ENCODE data around the gene LIFR. TPM values are rescaled to one million over a fixed set of nuclear protein-coding genes. Genes with fewer than 3 reads are reported as not detected.

Gene LIFR
- total and polyA plus RNA-seq, 10 donors = 6.8 to 191 (median 93.3) TPM

DNA sequence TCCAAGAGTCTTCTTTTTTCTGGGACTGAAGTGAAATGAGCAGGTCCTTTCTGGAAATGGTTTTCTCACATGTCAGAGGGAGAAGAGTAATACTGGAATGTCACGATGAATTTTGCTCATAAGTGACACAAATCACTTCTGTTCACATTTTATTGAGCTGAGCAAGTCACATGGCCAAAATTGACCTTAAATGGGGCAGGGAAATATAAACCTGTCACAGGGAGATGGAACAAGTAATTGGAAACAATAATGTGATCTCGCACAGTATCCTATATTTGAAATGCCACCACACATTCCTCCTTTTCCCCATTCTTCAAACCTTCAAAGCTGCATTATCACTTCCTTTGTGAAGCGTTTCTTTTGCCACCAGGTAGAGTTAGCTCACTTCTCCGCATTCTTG lies 25.2 kb upstream of the LIFR start:
- Histone ChIP-seq H3K36me3 (no peaks in the 10 kb centered on the region), H3K27ac (no peak overlapping the region), H3K4me3 (no peak overlapping the region), H3K9me3 (no peaks in the 10 kb centered on the region), H3K27me3 (replicated peaks in 1 of 7) (peaks cover 0 to 30% (median 0%) of the 10 kb centered on the region in 7 donors), H3K4me1 (peaks cover 0 to 13% (median 9%) of the 10 kb centered on the region in 6 donors)
- TF ChIP-seq CTCF (IDR thresholded peaks at IDR 0.05 in 8 of 11, conservative IDR thresholded peaks at IDR 0.05 in 3 of 11) (no peak), POLR2AphosphoS5 (IDR thresholded peaks at IDR 0.05) (no peak), POLR2A (IDR thresholded peaks at IDR 0.05) (no peak)
- DNase-seq = no peak
- 84 to 95% (median 87%) methylated on average over 4 of the region's 4 CpGs for WGBS, 5 donors
- intact Hi-C loops (cut with DNase I; ENCODE audit: low total_unique reads) = no loop called here

DNA sequence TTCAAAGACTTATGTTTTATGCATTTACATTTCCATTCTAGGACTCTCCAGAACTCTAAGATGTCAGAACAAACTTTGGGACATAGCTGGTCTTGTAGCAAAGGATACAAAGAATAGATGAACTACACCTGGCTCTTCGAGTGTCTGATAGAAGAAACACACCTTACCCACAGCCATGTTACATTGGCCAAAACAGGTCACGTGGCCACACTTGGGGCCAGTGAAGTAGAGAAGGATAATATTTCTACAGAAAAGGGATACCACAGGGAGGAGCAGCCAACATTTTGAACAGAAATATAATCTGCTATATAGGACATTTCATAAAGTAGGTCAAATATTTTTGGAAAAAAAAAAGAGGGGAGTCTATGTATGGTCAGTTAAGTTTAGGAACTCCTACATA lies 22.7 kb upstream of the LIFR start:
- 83 to 96% (median 89%) methylated on average over 2 of the region's 2 CpGs for WGBS, 5 donors
- peaks cover 0 to 30% (median 0%) of the 10 kb centered on the region in 7 donors for H3K27me3 ChIP-seq (replicated peaks in 1 of 7)
- TF ChIP-seq CTCF (IDR thresholded peaks at IDR 0.05 in 8 of 11, conservative IDR thresholded peaks at IDR 0.05 in 3 of 11) (no peak), POLR2A (IDR thresholded peaks at IDR 0.05) (no peak), POLR2AphosphoS5 (IDR thresholded peaks at IDR 0.05) (no peak)
- peaks cover 0 to 13% (median 9%) of the 10 kb centered on the region in 6 donors for H3K4me1 ChIP-seq
- intact Hi-C loops (cut with DNase I; ENCODE audit: low total_unique reads) = no loop called here
- no peak overlapping the region for H3K4me3 ChIP-seq
- no peak overlapping the region for H3K27ac ChIP-seq
- no peaks in the 10 kb centered on the region for H3K9me3 ChIP-seq
- no peaks in the 10 kb centered on the region for H3K36me3 ChIP-seq
- no peak for DNase-seq

GRCh38 chr5:38576961-38577684 lies 20.7 kb upstream of the LIFR start:
- TF ChIP-seq CTCF (IDR thresholded peaks at IDR 0.05 in 8 of 11, conservative IDR thresholded peaks at IDR 0.05 in 3 of 11) (no peak), POLR2A (IDR thresholded peaks at IDR 0.05) (no peak), POLR2AphosphoS5 (IDR thresholded peaks at IDR 0.05) (no peak)
- Histone ChIP-seq H3K9me3 (no peaks in the 10 kb centered on the region), H3K27me3 (replicated peaks in 1 of 7) (peaks cover 0 to 20% (median 0%) of the 10 kb centered on the region in 7 donors), H3K36me3 (no peaks in the 10 kb centered on the region), H3K4me3 (no peak overlapping the region), H3K27ac (no peak overlapping the region), H3K4me1 (peaks cover 0 to 2% (median under 1%) of the 10 kb centered on the region in 6 donors)
- WGBS, 5 donors = 48 to 73% (median 57%) methylated on average over 5 of the region's 5 CpGs
- intact Hi-C loops (cut with DNase I; ENCODE audit: low total_unique reads) = no loop called here
- no peak for DNase-seq

GRCh38 chr5:38576442-38576841 lies 20.0 kb upstream of the LIFR start:
- no peak for DNase-seq
- TF ChIP-seq POLR2AphosphoS5 (IDR thresholded peaks at IDR 0.05) (no peak), POLR2A (IDR thresholded peaks at IDR 0.05) (no peak), CTCF (IDR thresholded peaks at IDR 0.05 in 8 of 11, conservative IDR thresholded peaks at IDR 0.05 in 3 of 11) (no peak)
- 76 to 91% (median 85%) methylated on average over 7 of the region's 7 CpGs for WGBS, 5 donors
- Histone ChIP-seq H3K27ac (no peak overlapping the region), H3K9me3 (no peaks in the 10 kb centered on the region), H3K27me3 (replicated peaks in 1 of 7) (peaks cover 0 to 14% (median 0%) of the 10 kb centered on the region in 7 donors), H3K4me1 (no peaks in the 10 kb centered on the region), H3K4me3 (no peak overlapping the region), H3K36me3 (no peaks in the 10 kb centered on the region)
- intact Hi-C loops (cut with DNase I; ENCODE audit: low total_unique reads) = no loop called here
